HG03575 (cell line): Measurements from ENCODE around the gene HTR3B.

Source experiments
- ATAC-seq: cut with Tn5 transposase; IDR thresholded peaks from one replicate; pipeline ENCODE4 v1.9.1; 2021; ENCODE audit not compliant: unreplicated experiment, insufficient number of reproducible peaks, low FRiP score; ENCODE audit errors: extremely low read depth

Gene HTR3B, protein sequence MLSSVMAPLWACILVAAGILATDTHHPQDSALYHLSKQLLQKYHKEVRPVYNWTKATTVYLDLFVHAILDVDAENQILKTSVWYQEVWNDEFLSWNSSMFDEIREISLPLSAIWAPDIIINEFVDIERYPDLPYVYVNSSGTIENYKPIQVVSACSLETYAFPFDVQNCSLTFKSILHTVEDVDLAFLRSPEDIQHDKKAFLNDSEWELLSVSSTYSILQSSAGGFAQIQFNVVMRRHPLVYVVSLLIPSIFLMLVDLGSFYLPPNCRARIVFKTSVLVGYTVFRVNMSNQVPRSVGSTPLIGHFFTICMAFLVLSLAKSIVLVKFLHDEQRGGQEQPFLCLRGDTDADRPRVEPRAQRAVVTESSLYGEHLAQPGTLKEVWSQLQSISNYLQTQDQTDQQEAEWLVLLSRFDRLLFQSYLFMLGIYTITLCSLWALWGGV

DNA sequence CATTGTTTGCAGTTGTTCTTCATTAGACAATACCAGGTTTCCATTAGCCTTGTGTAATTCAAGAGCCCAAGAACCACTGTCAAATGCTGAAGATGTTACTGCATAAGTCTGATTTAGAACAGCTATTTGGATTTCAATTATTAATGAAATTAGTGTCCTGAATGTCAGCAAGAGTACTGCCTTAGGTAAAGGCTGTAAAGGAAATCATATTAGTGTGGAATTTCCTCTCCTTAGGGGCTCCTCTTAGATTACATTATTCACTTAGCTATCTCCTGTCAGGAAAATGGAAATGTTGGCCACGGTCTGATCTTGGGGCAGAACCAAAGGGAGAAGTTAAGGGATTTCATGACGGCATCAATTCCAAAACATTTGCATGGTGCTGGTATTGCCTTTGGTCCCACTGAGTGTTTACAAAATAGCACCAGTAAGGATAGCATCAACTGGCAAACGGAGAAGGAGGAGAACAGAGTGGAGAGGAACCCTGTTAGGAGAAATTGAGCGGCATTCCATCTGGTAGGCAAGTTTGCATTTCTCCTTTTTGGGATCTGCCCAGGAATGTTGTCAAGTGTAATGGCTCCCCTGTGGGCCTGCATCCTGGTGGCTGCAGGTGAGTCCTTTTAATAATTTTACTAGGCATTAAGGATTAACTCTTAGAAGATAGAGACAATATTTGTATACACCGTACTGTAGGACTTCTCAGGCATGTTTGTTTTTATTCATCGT is at the start of gene HTR3B:
HTR3B (plus strand) TSS at position 418 of the 723 bp plus-strand sequence; CDS start at position 556, 138 bp downstream.
- ATAC-seq: no peak

DNA sequence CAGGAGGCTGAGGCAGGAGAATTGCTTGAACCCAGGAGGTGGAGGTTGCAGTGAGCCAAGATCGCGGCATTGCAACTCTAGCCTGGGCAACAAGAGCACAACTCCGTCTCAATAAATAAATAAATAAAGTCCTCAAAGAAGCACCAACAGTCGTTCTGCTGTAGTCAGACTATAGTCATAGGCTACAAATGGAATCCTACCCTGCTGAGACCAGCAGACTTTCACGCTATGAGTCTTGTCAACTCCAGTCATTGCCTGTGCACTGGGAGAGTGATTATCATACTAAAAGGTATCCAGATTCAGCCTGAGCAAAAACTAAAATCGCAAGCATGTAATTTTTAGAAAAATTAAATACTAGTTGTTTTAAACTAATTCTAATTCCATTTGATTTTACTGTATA is 48.8 kb upstream of the HTR3B start:
- ATAC-seq: no peak

DNA sequence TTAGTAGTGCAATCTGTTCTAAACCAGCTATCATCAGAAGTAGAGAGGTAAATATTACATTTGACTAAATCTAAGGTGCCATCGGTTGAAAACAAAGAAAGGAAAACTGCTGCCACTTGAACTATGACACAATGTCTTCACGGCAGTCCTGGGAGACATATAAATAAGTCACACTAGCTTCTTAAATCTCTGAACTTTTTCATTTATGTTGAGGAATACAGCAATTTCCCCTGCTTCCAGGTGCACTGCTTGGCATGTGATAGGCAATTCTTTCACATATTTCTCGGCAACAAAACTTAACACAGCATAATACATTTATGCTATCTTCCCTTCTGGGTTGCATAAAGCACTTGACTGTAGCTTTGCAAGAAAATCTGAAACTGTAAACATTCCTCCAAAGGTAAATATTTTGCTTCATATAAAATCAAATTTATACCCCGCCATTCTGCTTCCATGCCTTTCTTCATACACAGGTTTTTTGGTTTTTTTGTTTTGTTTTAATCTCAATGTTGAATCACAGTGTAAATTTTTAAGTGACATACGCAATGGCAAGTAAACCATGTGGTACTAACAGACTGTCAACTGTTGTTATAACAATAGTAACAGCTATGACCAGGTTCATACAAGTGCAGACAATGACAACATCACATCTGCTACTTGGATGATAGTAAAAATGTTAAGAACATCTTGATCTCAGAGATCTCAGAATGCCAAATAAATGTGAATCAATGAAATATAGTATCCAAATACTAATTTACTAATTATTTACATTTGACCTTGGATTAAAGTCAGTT is 47.4 kb upstream of the HTR3B start:
- no peak for ATAC-seq

DNA sequence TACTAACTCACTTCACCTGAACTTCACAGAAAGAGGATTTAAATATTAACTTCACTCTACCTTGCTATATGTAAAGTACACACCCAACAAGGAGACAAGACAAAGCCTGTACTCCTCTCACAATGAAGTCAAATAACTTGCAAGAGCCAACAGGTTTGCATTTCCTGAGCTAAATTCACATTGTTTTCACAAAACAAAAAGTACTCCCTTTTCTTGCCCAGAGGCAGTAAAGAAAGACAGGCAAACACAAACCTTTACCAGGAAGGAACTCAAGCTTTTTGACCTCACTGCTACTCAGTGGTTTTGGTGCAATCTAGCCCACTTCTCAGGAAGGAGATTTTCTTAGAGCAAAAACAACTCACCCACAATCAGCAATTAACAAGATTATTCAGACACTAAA is 44.9 kb upstream of the HTR3B start:
- no peak for ATAC-seq

DNA sequence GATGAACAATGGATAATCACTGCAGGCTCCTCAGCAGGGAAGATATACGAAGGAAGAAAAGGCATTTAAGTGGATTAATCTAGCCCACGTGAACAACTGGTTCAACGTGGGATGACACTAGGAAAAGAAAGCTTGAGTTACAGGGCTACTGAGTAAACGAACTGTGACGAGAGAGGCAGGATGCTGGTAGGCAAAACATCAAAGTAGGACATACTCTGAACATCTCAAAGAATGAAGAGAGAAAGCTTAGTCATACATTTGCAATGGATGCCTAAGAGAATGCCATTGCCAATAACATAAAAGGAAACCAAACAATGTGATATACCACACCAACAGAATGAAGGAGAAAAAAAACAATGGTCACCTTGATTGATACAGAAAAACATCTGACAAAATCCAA is 42.2 kb upstream of the HTR3B start:
- ATAC-seq: no peak

DNA sequence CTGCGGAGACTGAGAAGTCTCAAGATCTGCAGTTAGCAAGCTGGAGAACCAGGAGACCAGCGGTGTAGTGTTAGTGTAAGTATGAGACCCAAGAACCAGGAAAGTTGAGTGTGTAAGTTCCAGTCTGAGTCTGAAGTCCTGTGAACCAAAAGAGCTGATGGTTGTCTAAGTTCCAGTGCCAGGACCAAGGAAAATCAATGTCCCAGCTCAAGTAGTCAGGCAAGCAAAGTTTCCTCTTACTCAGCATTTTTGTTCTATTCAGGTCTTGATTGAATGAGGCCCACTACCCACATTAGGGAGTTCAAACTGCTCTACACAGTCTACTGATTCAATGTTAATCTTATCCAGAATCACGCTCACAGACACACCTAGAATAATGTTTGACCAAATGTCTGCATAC is 40.2 kb upstream of the HTR3B start:
- no peak for ATAC-seq

DNA sequence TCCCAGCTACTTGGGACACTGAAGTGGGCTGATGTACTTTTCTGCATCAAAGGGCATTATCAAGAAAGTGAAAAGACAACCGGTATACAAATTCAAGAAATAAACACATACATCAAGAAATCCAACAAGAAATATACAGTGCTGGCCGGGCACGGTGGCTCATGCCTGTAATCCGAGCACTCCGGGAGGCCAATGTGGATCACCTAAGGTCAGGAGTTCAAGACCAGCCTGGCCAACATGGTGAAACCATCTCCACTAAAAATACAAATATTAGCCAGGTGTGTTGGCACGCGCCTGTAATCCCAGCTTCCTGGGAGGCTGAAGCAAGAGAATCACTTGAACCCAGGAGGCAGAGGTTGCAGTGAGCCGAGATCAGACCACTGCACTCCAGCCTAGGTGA is 38.7 kb upstream of the HTR3B start:
- no peak for ATAC-seq

DNA sequence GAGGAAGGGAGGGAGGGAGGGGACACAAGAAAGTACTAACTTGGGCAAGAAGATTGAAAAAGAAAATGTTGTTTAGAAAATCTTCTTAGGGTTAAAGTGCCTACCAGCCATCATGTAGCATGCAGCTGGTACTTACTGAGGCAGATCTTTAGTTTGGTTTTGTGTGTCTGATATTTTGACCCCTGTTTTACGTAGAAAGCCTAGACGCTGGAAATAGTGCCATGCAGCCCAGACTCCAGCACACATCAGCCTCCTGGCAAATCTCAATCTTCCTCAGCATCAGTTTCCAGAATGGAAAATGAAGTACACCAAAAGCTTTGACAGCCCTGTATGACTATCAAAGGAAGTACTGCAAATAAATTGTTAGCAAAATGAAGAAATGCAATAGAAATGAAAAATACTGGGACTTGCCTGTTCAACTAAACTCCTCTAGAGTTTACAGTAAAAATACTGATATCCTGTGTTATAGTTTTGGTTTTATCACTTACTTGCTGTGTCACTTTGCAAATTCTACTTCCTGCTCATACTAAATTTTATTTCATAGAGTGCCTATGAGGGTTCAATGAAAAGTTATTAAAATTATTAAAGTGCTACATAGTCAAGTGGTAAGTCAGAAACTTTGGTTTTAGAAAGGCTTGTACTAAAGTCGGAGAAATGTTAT is 36.6 kb upstream of the HTR3B start:
- ATAC-seq: no peak

DNA sequence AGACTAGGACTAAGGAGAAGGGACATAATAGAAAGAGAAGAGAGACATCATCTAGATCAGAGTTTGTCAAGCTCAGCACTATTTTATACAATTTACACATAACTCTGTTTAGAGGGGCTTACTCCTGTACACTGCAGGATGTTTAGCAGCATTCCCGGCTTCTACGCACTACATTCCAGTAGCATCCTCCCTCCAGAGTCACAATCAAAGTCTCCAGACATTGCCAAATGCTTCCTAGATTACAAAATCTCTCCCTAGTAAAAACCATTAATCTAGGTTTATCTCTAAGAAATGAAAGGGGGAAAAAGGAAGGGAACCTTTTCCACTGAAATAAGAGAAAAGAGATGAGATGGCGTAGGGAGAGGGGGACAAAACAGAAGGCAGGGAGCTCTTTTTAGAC is 33.3 kb upstream of the HTR3B start:
- ATAC-seq: no peak

DNA sequence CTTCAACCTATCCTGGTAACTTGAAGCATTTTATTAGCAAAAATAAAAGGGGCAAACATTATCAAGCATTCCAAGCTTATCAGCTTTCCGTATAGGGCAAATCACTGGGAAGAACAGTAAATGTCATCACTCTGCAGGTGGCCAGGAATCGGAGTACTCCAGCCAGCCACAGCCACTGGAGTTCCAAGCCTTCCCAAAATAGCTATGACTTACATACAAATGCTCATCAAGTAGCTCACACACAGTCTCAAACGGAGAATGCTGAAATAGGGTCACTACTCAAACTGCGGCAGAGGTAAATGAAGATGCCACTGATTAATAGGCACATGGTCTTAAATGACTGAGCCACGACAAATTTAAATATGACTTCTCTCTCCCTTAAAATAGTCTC is 31.4 kb upstream of the HTR3B start:
- no peak for ATAC-seq

DNA sequence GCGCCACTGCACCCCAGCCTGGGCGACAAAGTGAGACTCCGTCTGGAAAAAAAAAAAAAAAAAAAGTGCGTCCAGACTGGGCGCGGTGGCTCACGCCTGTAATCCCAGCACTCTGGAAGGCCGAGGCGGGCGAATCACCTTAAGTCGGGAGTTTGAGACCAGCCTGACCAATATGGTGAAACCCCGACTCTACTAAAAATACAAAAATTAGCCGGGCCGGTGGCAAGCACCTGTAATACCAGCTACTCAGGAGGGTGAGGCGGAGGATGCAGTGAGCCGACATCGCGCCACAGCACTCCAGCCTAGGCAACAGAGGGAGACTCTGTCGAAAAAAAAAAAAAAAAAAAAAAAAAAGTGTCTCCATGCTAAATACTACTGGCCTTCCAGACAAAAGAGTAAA is 30.5 kb upstream of the HTR3B start:
- ATAC-seq: no peak

DNA sequence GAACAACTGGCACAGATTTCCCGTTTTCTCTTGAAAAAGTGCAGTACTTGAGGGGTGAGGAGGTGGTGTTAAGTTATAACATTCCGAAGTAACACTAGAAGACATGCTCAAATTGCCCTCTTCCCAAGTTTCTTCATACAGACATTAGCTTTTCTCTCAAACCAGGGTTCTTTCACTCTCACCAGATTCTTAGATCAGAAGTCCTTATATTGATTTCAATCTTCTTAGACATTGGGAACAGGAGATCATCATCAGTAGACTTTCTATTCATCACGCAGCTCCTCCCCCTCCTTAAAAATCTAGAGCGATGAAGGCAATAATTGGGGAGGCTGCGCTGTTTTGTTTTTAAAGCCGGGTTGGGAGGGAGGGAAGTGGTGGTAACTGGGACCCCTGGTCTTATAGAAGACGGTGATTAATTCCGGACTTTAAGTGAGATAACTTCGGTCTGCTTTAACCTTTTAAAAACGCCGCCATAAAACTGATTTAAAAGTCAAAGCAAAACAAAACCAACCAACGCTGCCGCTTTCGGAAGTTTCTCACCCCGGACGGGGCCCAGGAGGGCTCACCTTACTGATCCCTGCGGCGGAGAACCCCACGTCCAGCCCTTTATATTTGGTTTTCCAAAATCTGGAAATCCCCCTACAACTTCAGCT is 29.9 kb upstream of the HTR3B start:
- peak; percentile 31 for ATAC-seq

DNA sequence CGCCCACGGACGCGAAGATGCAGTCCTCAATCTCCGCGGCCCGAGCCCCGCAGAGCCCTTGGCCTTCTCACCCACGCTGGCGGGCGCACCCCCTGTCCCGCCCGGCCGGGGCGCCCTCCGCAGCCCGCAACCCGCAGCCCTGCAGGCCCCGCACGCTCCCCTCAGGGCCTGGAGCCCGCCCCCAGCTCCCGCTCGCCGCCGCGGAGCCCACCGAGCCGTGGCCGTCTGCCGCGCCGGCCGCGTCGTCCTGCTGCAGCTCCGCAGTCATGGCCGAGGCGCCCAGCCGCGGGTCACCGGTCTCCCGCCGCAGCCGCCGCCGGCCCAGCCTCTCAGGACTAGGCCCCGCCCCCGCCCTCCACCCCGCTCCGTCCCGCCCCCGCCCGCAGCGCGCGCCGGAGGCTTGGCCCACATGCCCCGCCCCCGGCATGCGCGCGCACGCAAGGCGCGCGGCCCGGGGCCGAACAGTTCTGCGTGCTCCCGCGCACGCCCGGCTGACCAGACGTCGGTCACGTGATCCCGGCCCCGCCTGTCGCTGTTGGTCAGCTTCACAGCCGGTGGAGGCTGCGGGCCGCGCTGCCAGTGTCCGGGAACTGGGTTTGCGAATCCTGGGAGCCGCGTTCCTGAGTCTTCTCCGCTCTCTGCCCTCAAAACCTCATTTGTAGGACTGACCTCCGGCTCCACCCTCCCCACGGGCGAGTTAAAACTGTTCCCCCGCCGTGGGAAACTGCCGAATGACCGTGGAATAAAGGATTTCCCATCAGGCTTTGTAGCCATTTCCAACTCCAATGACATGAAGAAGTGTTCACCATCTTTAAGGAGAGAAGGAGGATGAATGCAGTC is 29.1 kb upstream of the HTR3B start, which contains the start of gene USP28:
USP28 (minus strand) TSS at position 339 of the 840 bp plus-strand sequence; CDS start at position 268, 71 bp downstream.
- ATAC-seq: peak; percentile 30

DNA sequence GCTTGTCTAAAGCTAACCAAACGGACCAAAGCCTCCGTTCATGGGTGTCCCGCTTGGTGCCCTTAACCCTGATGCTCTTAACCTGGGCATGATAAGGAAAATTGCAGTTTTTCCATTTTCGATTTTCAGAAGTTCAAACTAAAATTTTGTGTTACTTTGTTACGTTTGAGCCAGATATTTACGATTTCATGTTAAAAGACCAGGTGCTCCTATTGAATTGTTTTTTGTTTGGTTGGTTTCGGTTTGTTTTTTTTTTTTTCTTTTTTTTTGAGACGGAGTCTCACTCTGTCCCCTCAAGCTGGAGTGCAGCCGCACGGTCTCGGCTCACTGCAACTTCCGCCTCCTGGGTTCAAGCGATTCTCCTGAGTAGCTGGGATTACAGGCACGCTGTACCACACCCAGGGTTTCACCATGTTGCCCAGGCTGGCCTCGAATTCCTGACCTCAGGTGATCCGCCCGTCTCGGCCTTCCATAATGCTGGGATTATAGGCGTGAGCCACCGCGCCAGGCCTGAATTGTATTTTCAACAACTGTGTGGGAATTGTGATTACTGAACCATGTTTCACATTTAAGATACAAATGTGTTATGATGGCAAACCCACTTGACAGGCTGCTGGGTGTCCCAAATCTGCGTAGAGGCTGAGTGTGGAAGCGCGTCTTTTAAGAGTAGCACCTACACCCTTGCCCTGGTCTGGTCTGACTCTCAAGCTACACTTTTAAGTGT is 28.4 kb upstream of the HTR3B start:
- ATAC-seq: no peak

DNA sequence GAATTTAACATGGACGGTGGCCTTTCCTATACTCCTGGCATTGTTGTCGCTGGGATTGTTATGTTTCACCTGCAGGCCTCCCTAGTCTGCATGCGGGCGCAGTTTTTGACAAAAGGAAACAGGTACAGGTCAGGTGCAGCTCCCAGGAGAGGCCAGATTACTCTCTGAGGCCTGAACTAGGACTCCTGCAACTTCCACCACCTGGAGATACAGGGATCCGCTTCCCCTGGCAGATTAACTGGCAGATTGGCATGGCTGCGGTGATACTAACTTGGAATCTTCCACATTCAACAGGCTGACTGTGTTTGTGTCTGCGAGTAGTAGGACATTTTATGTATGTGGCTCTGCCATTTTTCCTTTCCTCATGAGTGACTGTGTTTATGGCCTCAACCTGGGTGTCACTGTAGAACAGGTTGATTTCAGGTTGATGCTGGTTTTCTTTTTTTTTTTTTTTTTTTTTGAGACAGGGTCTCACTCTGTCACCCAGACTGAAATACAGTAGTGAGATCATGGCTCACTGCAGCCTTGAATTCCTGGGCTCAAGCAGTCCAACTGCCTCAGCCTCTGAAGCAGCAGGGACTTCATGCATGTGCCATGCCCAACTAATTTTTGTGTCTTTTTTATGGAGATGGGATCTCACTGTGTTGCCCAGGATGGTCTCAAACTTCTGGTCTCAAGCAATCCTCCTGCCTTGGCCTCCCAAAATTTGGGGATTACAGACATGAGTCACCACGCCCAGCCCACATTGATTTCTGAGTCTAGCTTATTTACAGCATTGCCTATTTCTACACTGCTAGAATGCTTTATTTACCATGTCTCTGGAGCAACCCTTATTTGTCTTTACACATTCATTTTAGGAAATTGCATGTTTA is 27.6 kb upstream of the HTR3B start:
- ATAC-seq: no peak

DNA sequence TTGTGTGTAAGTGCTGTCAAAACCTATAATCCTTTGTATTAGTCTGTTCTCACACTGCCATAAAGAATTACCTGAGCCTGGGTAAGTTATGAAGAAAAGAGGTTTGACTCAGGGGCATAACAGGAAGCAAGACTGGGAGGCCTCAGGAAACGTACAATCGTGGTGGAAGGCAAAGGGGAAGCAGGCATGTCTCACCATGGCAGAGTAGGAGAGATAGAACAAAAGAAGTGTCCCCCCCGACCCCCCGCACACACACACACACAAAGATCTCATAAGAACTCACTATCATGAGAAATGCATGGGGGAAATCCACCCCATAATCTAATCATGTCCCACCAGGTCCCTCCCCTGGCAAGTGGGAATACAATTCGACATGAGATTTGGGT is 26.9 kb upstream of the HTR3B start:
- no peak for ATAC-seq
